HPDE6-E6E7 (cell line): Measurements from ENCODE around the gene KMO.

Experiments used
- DNase-seq: peaks from one replicate; pipeline ENCODE4 v3.0.0; 2011; ENCODE audit warnings: missing footprints; ENCODE audit errors: extremely low spot score

KMO gene

DNA sequence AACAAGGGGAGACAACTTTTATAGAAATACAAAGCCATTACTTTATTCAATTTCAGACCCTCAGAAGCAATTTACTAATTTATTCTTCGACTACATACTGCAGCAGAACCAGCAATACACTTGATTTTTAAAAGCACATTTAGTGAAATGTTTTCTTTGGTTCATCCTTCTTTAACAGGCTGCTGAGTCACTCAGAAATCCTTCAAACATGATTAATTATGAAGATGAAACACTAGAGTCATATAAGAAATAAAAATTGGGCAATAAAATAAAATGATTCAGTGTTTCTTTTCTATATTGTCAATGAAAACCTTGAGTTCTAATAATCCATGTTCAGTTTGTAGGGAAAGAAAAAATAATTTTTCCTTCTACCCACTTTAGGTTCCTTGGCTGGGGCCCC is 61.0 kb downstream of the KMO start:
- DNase-seq: no peak

DNA sequence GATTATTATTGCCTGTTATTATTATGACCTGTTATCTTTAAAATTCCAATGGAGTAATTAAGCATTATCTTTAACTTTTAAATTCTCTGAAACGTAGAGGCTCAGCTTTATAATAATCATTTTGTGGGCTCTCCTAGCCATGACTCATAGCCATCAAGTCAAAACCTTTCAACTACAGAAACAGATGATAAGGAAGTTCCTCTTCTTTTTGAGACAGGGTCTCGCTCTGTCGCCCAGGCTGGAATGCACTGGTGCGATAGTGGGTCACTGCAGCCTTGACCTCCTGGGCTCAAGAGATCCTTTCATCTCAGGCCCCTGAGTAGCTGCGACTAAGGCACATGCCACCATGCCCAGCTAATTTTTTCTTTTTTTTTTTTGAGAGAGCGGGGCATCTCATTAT is 64.5 kb downstream of the KMO start:
- DNase-seq: no peak

DNA sequence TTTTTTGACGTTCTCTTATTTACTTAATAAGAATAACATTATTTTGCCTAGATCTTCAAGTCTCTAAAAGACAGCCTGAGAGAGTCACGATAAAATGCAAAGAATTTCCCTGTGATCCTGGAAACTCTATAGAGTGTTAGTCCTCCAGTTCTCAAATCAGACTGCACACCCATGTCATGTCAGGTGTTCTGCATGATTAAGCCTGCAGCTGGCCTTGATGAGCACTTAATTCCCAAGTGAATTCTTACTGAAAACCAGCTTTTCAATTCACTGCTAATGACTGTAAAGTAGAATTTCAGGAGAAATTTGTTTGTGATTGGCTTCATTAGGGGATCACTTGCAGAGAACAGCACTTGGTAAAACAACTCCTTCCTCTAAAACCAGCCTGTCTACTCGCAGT is 66.1 kb downstream of the KMO start:
- no peak for DNase-seq

DNA sequence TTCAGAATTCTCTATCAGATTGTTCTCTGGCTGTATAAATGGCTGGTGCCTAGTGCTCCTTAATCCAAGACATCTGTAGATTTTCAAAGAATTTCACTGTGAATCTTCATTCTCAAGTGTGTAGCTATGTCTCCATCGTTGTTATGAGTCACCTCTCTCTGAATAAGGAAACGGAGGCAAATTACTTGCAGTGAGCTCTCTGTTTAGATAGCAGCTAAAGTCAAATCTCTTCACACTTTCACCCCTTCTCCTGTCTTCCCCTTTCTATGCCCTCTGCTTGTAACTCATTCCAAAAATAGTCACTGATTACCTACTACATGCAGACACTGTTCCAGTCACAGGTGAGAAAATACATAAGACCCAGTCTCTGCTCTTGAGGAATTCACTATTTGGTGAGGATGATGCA is 68.3 kb downstream of the KMO start:
- no peak for DNase-seq

DNA sequence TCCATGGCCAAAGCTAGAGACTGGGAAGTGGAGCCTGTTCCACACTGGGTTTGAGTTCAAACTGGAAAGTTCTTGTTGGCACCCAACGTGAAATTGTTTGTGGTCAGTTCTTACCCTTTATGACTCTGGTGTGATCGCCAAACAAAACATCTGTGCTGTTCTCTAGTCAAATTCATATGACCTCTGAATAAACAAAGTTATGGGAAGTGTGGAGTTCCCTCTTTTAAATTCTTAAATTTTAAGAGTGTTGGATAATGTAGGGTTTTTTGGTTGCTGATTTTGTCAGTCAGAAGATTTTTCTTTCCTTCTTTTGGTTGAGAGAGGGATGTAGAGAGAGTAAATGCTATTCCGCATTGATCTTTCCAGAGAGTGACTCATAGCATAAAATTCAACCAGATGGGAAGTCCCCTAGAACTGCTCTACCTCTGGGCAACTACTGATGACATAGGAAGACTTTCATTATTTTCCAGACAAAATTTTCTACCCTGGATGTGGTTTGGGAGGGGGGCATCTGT is 71.6 kb downstream of the KMO start:
- DNase-seq: no peak

DNA sequence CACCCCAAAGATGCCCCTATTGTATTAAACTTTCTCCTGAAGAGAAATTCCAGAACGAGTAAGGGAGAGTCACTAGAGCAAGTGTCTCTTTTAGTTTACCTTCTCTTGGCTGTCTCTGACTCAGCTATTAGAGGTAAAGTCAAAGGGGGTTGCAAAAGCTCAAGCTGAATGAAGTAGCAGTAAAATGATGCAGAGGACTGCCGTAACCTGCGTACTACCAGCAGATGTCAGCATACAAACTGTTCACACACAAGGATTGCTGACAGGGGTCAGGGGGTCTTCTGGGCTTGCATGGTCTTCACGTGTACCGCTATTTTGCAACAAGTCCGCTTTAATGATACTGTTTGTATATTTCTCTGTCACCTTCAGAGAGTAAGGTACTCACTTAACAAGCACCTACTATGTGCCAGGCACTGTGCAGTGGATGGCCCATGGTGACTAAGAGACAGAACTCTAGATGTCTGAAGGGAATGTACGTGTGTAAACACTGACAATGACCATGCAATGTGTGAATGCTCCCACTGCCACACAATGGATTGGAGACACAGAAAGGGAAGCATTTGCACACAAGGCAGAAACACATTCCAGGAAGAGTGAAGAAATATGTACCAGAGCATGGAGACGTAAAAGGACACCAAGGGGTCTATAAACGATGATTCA is 73.1 kb downstream of the KMO start:
- DNase-seq: no peak

DNA sequence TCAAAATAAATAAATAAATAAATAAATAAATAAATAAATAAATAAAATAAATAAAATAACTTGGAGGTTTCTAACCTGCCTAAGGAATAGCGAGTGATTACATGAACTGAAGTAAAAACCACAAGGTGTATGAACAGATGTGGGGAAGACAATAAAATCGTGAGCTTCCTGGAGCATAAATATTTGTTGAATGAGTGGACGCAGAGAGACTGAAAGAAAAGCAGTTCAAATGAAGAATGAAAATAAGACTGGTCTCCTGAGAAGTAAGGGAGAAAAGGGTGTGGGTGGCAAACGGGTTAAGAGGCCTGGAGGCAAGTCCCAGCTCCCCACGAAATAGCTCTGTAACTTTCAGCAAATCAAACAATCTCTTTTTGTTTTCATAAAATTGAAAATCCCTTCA is 74.4 kb downstream of the KMO start:
- DNase-seq: peak; percentile 43

DNA sequence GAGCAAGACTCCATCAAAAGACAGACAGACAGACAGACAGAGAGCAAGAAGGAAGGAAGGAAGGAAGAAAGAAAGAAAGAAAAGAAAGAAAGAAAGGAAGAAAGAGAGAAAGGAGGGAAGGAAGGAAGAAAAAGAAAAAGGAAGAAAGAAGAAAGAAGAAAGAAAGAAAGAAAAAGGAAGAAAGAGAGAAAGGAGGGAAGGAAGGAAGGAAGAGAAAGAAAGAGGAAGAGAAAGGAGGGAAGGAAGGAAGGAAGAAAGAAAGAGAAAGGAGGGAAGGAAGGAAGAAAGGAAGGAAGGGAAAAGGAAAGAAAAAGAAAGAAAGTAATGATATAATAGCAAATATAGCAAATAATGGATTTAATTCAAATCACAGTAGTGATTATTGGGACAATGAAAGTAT is 75.3 kb downstream of the KMO start:
- DNase-seq: no peak

DNA sequence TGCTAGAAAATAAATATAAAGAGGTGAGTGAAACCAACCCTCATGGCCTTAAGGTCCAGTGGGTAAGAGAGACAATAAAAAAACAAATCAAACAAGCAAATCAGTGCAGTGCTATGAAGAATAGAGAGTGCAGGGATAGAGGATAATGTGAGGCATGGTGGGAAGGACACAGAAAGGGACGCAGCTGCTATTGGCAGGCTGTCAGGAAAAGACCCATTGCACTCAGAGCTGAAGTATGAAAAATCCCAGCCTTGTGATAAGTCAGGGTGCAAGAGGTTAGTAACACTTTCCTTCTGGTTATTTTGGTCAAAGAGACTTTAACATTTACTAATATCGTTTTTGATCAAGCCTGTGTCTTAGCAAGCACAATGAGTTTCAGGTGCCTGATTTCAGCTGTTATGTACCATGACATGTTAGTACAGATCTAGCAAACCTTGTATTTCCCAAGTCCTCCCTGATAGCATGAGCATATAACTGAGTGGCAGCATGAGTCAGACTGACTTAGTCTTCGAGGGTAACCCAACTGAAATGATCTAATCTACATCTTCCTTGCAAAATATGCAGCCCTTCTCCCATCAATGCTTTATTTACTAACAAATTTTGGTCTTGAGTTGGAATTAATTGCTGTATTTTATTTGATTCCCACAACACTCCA is 76.3 kb downstream of the KMO start:
- peak; percentile 81 for DNase-seq

DNA sequence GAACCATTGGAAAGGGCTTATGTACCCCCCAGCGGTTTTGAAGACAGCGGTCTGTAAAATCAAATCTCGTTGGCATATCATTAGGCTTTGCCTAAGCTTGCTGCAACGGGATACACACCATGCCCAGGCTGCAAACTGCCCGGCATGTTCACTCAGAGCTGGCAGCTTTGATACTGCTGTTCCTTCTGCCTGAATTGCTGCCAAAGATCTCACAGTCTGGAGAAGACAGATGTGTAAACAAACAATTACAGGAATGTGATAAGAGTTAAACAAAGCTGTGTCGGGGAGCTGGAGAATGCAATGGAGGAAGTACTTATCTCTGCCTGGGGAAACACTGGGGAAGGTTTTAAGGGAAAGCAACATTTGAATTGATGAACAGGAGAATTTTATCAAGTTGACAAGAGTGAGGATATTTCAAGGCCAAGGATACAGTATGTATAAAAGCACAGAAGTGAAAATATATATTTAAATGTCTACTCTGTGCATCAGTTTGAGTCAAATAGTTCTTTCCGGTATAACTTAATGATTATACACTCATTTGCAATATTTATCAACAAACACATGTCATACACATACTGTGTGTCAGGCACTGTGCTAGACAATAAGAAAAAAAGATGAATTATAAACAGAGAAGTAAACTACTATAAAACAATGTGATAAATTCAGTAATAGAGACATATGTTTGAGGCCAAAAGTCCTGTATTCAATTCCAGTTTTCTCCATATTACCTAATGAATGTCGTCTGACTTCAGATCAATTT is 78.1 kb downstream of the KMO start:
- DNase-seq: no peak

DNA sequence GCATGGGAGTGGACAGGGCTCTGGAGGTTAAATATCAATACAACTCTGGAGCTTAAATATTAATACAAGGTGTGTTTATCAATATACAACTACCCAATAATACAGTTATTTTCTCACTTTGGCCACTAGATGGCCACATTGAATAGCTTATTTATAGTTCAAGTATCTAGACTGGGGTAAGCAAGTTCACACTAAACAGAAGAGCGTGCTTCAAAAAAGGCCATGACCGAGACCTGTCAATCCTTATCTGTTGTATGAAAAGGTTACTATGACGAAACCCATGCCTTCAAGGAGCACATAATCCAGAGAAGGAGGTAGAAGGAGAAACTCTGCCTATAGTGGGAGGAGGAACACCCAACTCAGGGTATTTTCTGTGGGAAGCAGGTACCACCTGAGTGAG is 78.9 kb downstream of the KMO start:
- no peak for DNase-seq

DNA sequence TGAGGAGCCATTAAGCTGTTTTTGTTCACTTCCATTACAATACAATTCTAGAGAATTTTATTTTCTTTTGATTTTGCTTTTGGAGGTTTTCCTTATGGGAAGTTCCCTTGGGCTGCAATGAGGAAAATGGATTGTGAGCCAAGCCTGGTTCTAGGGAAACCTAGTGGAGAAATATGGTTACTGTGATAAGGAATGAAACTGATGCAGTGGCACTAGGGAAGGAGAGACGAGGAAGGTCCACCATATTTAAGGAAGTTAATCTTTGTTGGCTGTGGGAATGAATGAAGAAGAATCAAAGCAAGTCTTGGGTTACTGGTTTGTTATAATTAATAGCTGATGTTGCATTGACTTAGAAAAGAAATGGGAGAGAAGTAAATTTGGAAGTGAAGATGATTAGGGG is 79.6 kb downstream of the KMO start:
- DNase-seq: no peak

DNA sequence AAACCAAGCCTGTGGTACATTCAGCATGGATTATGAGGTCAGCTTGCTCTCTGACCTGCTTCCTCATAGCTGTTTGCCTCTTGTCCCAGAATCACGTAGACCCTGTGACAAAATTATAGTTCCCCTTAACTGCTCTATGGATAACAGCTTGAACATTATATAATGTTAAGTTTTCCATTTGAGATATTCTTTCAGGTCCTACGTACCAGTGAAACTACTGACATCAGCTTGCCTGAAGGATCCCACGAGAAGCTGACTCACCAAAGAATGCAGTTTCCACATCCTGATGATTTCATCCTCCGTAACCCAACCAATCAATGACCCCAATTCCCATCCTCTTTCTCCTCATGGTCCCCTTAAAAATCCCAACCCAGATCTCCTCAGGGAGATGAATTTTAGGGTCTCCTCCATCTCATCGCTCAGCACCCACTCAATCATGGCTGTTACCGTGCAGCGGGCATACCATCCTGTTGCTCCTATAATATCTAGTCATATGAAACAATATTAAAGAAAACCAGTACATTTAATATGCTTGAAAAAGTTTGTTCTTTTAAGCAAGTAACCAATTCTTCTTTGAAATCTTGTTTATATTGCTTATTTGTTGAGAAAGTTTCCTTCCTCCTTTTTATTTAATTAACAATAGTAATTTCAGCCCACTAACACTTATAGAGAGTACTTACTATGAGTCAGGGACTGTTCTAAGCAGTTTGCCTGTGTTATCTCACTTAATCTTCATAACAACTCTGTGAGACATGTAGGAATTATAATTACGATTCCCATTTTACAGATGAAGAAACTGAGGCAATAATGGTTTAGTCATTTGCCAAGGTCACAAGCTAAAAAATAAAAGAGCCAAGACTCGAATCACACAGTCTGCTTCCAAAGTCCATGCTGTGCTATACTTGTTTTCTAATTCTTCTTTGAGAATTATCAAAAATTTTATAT is 80.6 kb downstream of the KMO start:
- DNase-seq: no peak

DNA sequence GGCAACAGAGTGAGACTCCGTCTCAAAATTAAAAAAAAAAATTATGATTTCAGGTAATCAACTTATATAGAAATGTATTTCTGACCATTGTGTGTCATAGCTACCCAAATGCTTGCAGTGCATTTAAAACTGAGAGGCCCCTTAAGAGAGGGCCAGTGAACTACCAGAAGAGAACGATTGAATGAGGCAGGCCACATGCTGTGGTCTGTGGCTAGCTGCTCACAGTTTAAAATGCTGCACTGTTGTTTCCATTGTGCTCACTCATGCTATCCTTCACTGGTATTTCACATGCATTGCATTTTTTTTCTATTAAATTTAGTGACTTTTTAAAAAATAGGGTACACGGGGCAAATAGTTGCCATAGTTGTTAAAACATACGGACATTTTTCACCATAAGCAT is 82.0 kb downstream of the KMO start:
- no peak for DNase-seq

DNA sequence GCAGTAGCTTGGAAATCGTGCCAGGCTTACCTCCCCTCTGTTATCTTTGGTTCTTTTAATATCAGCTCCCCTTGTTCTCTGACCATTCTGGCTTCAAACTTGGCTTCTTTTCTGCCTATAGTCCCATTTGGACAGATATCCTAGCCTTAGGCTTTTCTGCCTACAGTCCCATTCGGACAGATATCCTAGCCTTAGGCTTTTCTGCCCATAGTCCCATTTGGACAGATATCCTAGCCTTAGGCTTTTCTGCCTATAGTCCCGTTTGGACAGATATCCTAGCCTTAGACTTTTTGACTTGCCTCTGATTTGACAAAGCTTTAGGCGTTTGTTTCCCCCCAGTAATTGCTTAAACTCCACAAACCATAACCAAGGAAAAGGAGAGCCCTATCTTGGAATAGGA is 82.4 kb downstream of the KMO start:
- no peak for DNase-seq

DNA sequence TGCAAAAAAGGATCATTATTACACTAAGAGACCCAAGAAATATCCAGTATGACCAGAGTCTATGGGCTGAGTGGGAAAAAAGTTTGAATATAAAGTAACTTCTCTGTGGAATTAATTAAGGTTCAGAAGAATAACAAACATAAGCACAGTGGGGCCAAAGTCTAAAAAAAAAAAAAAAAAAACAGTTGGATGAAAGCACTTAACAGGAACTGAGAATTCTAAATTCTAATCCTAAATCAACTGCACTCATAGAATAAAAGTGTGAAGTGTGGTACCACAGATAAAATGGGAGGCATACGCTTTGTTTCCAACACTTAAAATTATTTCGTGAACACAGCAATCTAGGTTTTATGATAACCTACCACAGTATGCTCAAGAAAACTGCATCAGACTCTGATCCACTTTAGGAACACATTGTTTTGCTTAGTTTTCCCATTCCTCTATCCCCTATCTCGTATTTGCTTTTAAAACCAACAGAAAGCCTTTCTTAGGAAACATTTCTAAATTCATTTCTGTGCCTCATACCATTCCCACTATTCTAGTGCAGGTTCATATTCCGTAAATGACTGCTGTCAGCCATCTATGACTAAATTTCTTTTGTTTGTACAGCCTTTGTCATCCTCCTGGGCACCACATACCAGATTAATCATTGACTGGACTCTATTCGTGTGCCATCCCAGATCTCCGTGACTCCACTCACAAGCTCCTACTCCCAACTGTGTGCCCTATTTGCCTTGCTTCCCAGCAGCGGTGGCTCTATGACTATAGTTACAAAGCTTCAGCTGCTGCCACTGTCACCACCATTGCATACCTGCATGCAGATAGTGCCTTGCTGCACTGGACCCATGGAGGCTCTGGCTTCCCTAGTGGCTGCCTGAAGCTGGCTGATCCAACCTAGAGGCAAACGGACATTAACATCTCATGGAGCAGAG is 83.1 kb downstream of the KMO start:
- peak; percentile 73 for DNase-seq

DNA sequence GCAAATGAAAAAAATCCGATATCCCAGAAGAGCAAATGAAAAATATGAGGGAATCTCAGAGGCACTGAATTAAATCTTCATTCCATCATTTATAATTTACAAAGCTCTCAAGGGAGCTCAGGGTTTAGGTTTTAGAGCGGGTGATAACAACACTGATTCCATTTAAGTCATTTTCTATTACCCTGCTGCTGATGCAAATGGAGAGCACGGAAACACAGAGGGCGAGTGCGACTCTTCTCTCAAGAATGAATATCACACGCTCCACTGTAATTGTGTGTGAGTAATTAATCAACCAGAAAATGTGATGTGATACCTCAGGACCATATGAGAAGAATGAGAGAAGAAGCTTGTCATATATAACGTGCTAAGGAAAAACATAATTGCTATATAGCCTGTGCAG is 85.2 kb downstream of the KMO start:
- no peak for DNase-seq

DNA sequence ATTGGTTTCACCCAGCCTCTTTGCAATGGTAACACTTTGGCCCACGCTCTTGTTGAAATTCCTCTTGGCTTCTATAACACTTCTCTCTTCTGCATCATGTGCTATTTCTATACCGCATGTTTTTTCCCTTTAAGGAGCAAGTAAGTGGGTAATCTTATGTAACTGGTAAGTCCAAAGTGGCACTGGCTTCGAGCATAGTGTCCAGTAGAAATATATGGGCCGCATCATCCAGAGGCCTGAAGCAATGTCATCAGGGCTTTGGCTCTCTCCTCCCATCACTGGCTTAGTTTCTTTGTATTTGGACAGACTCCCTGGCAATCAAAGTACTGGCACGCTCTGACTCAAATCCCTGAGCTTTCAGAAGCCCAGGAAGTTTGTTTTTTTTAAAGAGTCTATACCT is 90.5 kb downstream of the KMO start:
- no peak for DNase-seq

DNA sequence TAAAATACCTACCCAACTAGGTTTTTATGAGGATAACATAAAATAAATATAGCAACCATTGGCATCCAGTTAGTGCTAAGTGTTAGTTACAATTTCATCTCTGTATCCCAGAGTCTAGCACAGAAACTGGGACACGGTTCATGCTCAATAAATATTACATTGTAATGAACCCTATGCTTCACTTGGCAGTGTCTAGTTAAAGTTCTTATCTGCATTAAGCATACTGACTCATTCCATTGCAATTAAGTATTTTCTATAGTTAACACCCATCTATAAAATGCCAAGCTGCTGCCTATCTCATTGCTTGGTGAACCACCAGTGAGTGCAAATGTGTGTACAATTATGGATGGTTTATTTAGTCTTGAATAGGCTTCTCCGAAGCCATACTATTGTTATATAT is 92.8 kb downstream of the KMO start:
- no peak for DNase-seq

DNA sequence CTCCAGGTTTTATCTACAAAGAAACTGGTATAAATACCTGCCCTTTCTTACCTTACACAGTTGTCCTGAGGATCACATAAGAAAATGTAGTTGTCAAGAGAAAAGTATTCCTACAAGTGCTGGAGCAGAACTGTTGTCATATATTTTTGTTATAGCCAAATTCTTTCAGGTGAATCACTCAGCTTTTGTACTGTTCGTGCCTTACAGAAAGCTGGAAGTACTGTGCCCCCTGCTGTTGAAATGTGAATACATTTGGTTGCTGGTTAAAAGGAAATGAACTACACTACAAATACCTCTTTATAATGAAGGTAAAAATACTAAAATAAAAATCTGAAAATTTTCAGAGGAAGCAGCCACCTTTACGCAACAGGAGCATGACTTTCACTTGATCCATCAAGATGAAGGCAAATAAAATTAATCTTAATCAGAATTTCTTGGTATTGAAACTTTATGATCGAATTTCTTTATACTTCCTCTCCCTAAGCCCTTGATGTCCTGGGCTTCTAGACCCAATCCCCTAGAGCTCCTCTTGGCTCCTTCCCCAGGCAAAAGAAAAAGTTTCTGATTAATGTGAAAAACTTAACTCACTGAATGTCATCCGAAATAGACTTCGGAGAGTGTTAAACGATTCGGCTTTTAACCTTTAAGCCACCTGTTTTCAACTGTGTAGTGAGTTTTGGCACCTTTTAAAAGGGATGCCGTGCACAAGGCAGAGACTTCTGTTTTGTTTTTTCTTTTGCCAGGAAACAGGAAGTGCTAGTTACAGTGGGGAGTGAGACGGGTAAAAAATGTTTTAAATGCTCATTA is 95.5 kb downstream of the KMO start:
- DNase-seq: no peak
